H9 (cell line): ENCODE measurements around the gene TMEM163. TPM values are rescaled to one million over a fixed set of nuclear protein-coding genes. Genes with fewer than 3 reads are reported as not detected.

Source experiments
- DNase-seq: peaks from one replicate; pipeline ENCODE4 v3.0.0-alpha.2; 2017
- H2AFZ ChIP-seq: one replicate; pipeline ENCODE4 v1.6.1; 2013; ENCODE audit warnings: mild to moderate bottlenecking, low read length, control low read depth, moderate library complexity
- H2AK5ac ChIP-seq: 2 replicates; pipeline ENCODE4 v1.6.1; 2013; ENCODE audit warnings: low read length, control low read depth, mixed read lengths; ENCODE audit not compliant: insufficient read length
- H2BK120ac ChIP-seq: one replicate; pipeline ENCODE4 v1.6.1; 2013; ENCODE audit warnings: low read depth, mild to moderate bottlenecking, low read length, control low read depth, inconsistent platforms; ENCODE audit not compliant: poor library complexity, severe bottlenecking
- H2BK12ac ChIP-seq: 2 replicates; pipeline ENCODE4 v1.6.1; 2013; ENCODE audit warnings: low read length, control low read depth, mixed read lengths, low read depth; ENCODE audit not compliant: insufficient read length
- H2BK15ac ChIP-seq: 2 replicates; pipeline ENCODE4 v1.6.1; 2013; ENCODE audit warnings: low read depth, low read length, control low read depth
- H2BK20ac ChIP-seq: one replicate; pipeline ENCODE4 v1.6.1; 2013; ENCODE audit warnings: low read depth, mild to moderate bottlenecking, low read length, control low read depth, inconsistent platforms; ENCODE audit not compliant: poor library complexity, severe bottlenecking
- H2BK5ac ChIP-seq: 2 replicates; pipeline ENCODE4 v1.6.1; 2013; ENCODE audit warnings: low read length, control low read depth, mixed read lengths; ENCODE audit not compliant: insufficient read length
- H3K14ac ChIP-seq: 2 replicates; pipeline ENCODE4 v1.6.1; 2013; ENCODE audit warnings: low read length, control low read depth; ENCODE audit not compliant: insufficient read depth
- H3K18ac ChIP-seq: 2 replicates; pipeline ENCODE4 v1.6.1; 2013; ENCODE audit warnings: low read depth, mild to moderate bottlenecking, mixed read lengths, low read length, control low read depth; ENCODE audit not compliant: insufficient read length
- H3K23ac ChIP-seq: 2 replicates; pipeline ENCODE4 v1.6.1; 2013; ENCODE audit warnings: low read length, control low read depth, mixed read lengths, low read depth; ENCODE audit not compliant: insufficient read length
- H3K23me2 ChIP-seq: 2 replicates; pipeline ENCODE4 v1.6.1; 2013; ENCODE audit warnings: low read depth, mild to moderate bottlenecking, mixed read lengths, low read length, control low read depth; ENCODE audit not compliant: insufficient read length, poor library complexity, severe bottlenecking
- H3K27ac ChIP-seq: 2 replicates; pipeline ENCODE4 v1.5.1; 2013; ENCODE audit warnings: low read length, control low read depth, mixed read lengths, low read depth; ENCODE audit not compliant: insufficient read length
- H3K27me3 ChIP-seq: 2 replicates; pipeline ENCODE4 v1.6.1; 2013; ENCODE audit warnings: low read length, control low read depth, inconsistent platforms; ENCODE audit not compliant: insufficient read depth
- H3K4ac ChIP-seq: 2 replicates; pipeline ENCODE4 v1.6.1; 2013; ENCODE audit warnings: low read depth, mild to moderate bottlenecking, control low read depth, inconsistent platforms, low read length, moderate library complexity
- H3K4me1 ChIP-seq: 2 replicates; pipeline ENCODE4 v1.6.1; 2013; ENCODE audit warnings: low read length, control low read depth, inconsistent platforms; ENCODE audit not compliant: insufficient read depth
- H3K4me2 ChIP-seq: 2 replicates; pipeline ENCODE4 v1.6.1; 2013; ENCODE audit warnings: low read length, control low read depth, mixed read lengths; ENCODE audit not compliant: insufficient read length, insufficient read depth
- H3K56ac ChIP-seq: 2 replicates; pipeline ENCODE4 v1.6.1; 2013; ENCODE audit warnings: low read depth, mild to moderate bottlenecking, mixed read lengths, low read length, control low read depth; ENCODE audit not compliant: insufficient read length
- H3K79me1 ChIP-seq: 2 replicates; pipeline ENCODE4 v1.6.1; 2013; ENCODE audit warnings: low read depth, mild to moderate bottlenecking, moderate library complexity, low read length, control low read depth, inconsistent platforms; ENCODE audit not compliant: insufficient read depth, poor library complexity, severe bottlenecking
- H3K79me2 ChIP-seq: 2 replicates; pipeline ENCODE4 v1.6.1; 2013; ENCODE audit warnings: low read length, control low read depth, inconsistent platforms; ENCODE audit not compliant: insufficient read depth
- H3K9ac ChIP-seq: 2 replicates; pipeline ENCODE4 v1.6.1; 2013; ENCODE audit warnings: low read length, control low read depth, mixed read lengths; ENCODE audit not compliant: insufficient read length; ENCODE audit errors: extremely low read depth
- H3K9me3 ChIP-seq: one replicate; pipeline ENCODE4 v1.6.1; 2013; ENCODE audit warnings: low read depth, low read length, inconsistent platforms; ENCODE audit not compliant: control insufficient read depth
- H3T11ph ChIP-seq: one replicate; pipeline ENCODE4 v1.6.1; 2013; ENCODE audit warnings: mild to moderate bottlenecking, low read length, control low read depth, inconsistent platforms
- H4K20me1 ChIP-seq: one replicate; pipeline ENCODE4 v1.6.1; 2013; ENCODE audit not compliant: control insufficient read depth, insufficient read length, insufficient read depth
- H4K5ac ChIP-seq: 2 replicates; pipeline ENCODE4 v1.6.1; 2013; ENCODE audit warnings: low read depth, mild to moderate bottlenecking, mixed read lengths, low read length, control low read depth; ENCODE audit not compliant: insufficient read length
- H4K8ac ChIP-seq: replicated peaks from 2 replicates; pipeline ENCODE4 v1.6.1; 2013; ENCODE audit warnings: low read length, control low read depth, mixed read lengths, low read depth; ENCODE audit not compliant: insufficient read length
- H4K91ac ChIP-seq: 2 replicates; pipeline ENCODE4 v1.6.1; 2013; ENCODE audit warnings: low read depth, mild to moderate bottlenecking, moderate library complexity, mixed read lengths, low read length, control low read depth; ENCODE audit not compliant: insufficient read length
- H3K27ac Mint-ChIP-seq, 3 experiments: 2 replicates in 2 of 3; 3 replicates in 1 of 3; pipeline ENCODE4 v1.8.0; 2020 to 2021; ENCODE audit warnings: mixed read lengths in 3 of 3, mild to moderate bottlenecking in 1 of 3, moderate library complexity in 1 of 3
- H3K27me3 Mint-ChIP-seq: 2 replicates; pipeline ENCODE4 v1.8.0; 2021; ENCODE audit warnings: low read depth, mild to moderate bottlenecking, moderate library complexity, mixed read lengths
- H3K36me3 Mint-ChIP-seq, 3 experiments: 2 replicates in 2 of 3; 3 replicates in 1 of 3; pipeline ENCODE4 v1.8.0; 2020 to 2021; ENCODE audit warnings: low read depth in 3 of 3, mixed read lengths in 3 of 3; ENCODE audit not compliant: insufficient read depth in 1 of 3
- H3K4me1 Mint-ChIP-seq, 2 experiments: 2 replicates each; pipeline ENCODE4 v1.8.0; 2020; ENCODE audit warnings: mixed read lengths in 2 of 2
- H3K4me3 Mint-ChIP-seq, 2 experiments: 2 replicates in 1 of 2; 3 replicates in 1 of 2; pipeline ENCODE4 v1.8.0; 2020 to 2021; ENCODE audit warnings: mild to moderate bottlenecking in 2 of 2, mixed read lengths in 2 of 2, moderate library complexity in 1 of 2
- H3K9me3 Mint-ChIP-seq, 2 experiments: 2 replicates in 1 of 2; 3 replicates in 1 of 2; pipeline ENCODE4 v1.8.0; 2020; ENCODE audit warnings: mild to moderate bottlenecking in 2 of 2, mixed read lengths in 2 of 2, moderate library complexity in 1 of 2
- CTCF ChIP-seq: fragments of 200-600 bp; sonication (generic); conservative IDR thresholded peaks from 3 replicates; pipeline ENCODE4 v1.8.0; 2021; ENCODE audit warnings: antibody characterized with exemption, mild to moderate bottlenecking
- WGBS: extraction: QIAGEN DNeasy Blood & Tissue Kit; methylation state at CpG from one replicate; pipeline ENCODE4 v1.1.7; 2013; ENCODE audit warnings: missing lambda C conversion rate, low lambda C conversion rate, mixed read lengths; ENCODE audit not compliant: insufficient read length; ENCODE audit errors: extremely low coverage; 5-methylcytosine and 5-hydroxymethylcytosine counted together
- total RNA-seq: library from RNA; stranded (reverse); gene quantifications from 2 replicates; pipeline ENCODE4 v1.2.1, GENCODE V29; 2021

Gene TMEM163
- total RNA-seq, 1 experiment from 2014 or later, result 0.39 TPM

- H3K9me3 Mint-ChIP-seq, result peaks cover 2 to 3% of the 10 kb centered on the region in 2 experiments; a peak in 1 of 5 replicates
- H3K4me3 Mint-ChIP-seq, result no peak overlapping the region
- Histone ChIP-seq H3T11ph (no peak overlapping the region), H3K9me3 (no peaks in the 10 kb centered on the region), H3K4ac (no peak overlapping the region), H3K27me3 (no peaks in the 10 kb centered on the region), H4K8ac (no peak overlapping the region), H3K18ac (no peak overlapping the region), H2AFZ (no peak overlapping the region), H3K23me2 (no peaks in the 10 kb centered on the region), H2BK15ac (no peak overlapping the region), H3K56ac (no peak overlapping the region), H2BK5ac (no peak overlapping the region), H4K5ac (no peak overlapping the region), H3K14ac (no peak overlapping the region), H2BK120ac (no peak overlapping the region), H2AK5ac (no peak overlapping the region), H3K79me2 (no peaks in the 10 kb centered on the region), H3K23ac (no peak overlapping the region), H4K91ac (no peak overlapping the region), H2BK12ac (no peak overlapping the region), H3K4me2 (no peak overlapping the region), H3K27ac (no peak overlapping the region), H2BK20ac (no peak overlapping the region), H4K20me1 (no peaks in the 10 kb centered on the region), H3K9ac (no peak overlapping the region), H3K79me1 (no peaks in the 10 kb centered on the region), H3K4me1 (peaks cover 4% of the 10 kb centered on the region; the same call in 1 of the 2 replicates)
- DNase-seq, result no peak
- no peaks in the 10 kb centered on the region; a peak in 1 of 7 replicates for H3K36me3 Mint-ChIP-seq
- H3K4me1 Mint-ChIP-seq, result peaks cover 18 to 21% of the 10 kb centered on the region in 2 experiments
- no CpG with 5 or more reads among the region's 13 CpGs for WGBS
- H3K27ac Mint-ChIP-seq, result no peak overlapping the region
- H3K27me3 Mint-ChIP-seq, result peaks cover 4% of the 10 kb centered on the region
- TF ChIP-seq CTCF, result no peak
Measured at GRCh38 chr2:134522496-134523455, 196.0 kb downstream of the TMEM163 start.
